Upper lobe of right lung (tissue), 1 donor: ENCODE data around the gene MTARC1. TPM values are rescaled to one million over a fixed set of nuclear protein-coding genes. Genes with fewer than 3 reads are reported as not detected.
A peak's percentile ranks its signal among the peaks of the same experiment; 100 is the strongest.

Experiments
- ATAC-seq: fragments of 200-7000 bp; cut with Tn5 transposase; one replicate; pipeline ENCODE4 v1.9.1; 2020; ENCODE audit warnings: mild to moderate bottlenecking, moderate library complexity
- DNase-seq: peaks from one replicate; pipeline ENCODE4 v3.0.0-alpha.2; 2020
- H3K27ac ChIP-seq: fragments of 200-600 bp; one replicate; pipeline ENCODE4 v1.8.0; 2022
- H3K27me3 ChIP-seq: fragments of 200-600 bp; one replicate; pipeline ENCODE4 v1.8.0; 2022; ENCODE audit warnings: mild to moderate bottlenecking
- H3K36me3 ChIP-seq: fragments of 200-600 bp; one replicate; pipeline ENCODE4 v1.8.0; 2022
- H3K4me1 ChIP-seq: fragments of 200-600 bp; one replicate; pipeline ENCODE4 v1.8.0; 2022
- H3K4me3 ChIP-seq: fragments of 200-600 bp; one replicate; pipeline ENCODE4 v1.8.0; 2022; ENCODE audit warnings: mild to moderate bottlenecking
- H3K9me3 ChIP-seq: fragments of 200-600 bp; one replicate; pipeline ENCODE4 v1.8.0; 2022
- intact Hi-C: fragments of 100-400 bp; cut with DNase I; formaldehyde crosslinking; loops from one replicate; pipeline ENCODE4 v1.11.0; 2022
- total RNA-seq: library from RNA; stranded (reverse); fragmentation: NEBNext Ultra II Directional; extraction: Animal tissue kit (Norgen Biotek cat#: 25700); gene quantifications from one replicate; pipeline ENCODE4 v1.2.1, GENCODE V29; 2021
- TF ChIP-seq, protein P1 (sequence below): fragments of 200-600 bp; IDR thresholded peaks from one replicate; pipeline ENCODE4 v1.8.0; 2022; ENCODE audit warnings: antibody characterized with exemption
- donor health status: DM: no; HTN: yes; CAD: no; lungs with severe emphysema.

MTARC1 gene
- total RNA-seq, 1 donor from 2014 or later: 25.2 TPM

DNA sequence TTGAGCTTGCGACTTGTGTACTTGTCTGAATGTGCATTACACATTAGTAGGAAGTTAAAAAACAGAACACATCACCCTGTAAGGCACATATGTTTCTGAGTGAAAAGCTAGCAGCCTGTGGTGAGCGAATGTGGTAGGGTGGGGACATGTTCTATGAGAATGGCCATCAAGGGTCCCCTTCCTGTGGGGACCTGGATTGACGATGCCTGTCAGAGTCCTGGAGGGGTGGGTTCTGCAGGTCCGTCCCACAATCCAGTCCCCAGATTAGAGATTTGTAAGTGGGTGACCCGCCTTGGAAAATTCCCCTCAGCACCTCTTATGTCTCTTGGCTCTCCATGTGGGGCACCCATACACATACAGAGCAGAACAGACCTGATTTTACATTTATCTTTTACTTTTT, 40.0 kb downstream of the MTARC1 start:
- Histone ChIP-seq H3K36me3 (no peaks in the 10 kb centered on the region), H3K4me1 (peaks cover 13% of the 10 kb centered on the region), H3K27me3 (no peaks in the 10 kb centered on the region), H3K4me3 (no peak overlapping the region), H3K9me3 (no peaks in the 10 kb centered on the region), H3K27ac (no peak overlapping the region)
- TF ChIP-seq, protein P1, sequence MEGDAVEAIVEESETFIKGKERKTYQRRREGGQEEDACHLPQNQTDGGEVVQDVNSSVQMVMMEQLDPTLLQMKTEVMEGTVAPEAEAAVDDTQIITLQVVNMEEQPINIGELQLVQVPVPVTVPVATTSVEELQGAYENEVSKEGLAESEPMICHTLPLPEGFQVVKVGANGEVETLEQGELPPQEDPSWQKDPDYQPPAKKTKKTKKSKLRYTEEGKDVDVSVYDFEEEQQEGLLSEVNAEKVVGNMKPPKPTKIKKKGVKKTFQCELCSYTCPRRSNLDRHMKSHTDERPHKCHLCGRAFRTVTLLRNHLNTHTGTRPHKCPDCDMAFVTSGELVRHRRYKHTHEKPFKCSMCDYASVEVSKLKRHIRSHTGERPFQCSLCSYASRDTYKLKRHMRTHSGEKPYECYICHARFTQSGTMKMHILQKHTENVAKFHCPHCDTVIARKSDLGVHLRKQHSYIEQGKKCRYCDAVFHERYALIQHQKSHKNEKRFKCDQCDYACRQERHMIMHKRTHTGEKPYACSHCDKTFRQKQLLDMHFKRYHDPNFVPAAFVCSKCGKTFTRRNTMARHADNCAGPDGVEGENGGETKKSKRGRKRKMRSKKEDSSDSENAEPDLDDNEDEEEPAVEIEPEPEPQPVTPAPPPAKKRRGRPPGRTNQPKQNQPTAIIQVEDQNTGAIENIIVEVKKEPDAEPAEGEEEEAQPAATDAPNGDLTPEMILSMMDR: no peak
- DNase-seq (no peak), ATAC-seq (no peak)
- intact Hi-C loops: no loop called here

DNA sequence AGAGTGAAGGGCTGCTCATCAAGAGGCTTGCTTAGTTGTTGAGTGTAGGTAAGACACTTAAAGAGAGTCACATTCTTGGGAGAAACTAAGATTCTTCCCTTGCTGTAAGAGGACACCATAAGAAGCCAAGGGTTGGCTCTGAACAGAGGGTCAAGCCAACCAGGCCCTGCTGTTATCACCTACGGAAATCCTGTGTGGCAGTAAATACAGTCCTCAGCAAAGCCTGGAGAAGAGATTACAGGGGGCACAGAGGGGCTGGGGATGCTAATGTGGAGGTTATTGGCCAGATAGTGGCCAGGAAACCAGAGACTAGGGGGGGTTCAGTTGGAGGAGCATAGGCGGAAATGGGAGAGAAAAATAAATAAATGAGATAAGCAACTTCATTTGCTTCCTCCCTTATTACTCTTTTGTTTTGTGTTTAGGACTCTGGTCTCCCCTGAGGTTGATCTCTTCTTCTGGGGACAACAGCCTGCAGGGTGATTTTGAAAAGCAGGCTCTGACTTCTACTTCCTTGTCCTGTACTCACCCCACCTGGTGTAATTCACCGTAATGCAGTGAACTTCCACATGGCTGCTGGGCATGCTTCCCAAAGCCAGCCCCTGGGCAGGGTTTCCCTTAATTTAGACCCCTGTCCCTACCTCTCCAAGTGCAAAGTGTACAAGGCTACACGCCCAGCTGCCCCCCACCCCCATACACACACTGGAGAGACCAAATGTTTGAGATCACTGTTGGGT, 40.9 kb downstream of the MTARC1 start:
- Histone ChIP-seq H3K9me3 (no peaks in the 10 kb centered on the region), H3K4me1 (peaks cover 13% of the 10 kb centered on the region), H3K27me3 (no peaks in the 10 kb centered on the region), H3K27ac (peak overlapping the region; percentile 11), H3K36me3 (no peaks in the 10 kb centered on the region), H3K4me3 (no peak overlapping the region)
- DNase-seq (no peak), ATAC-seq (peak; percentile 40)
- intact Hi-C loops: no loop called here
- TF ChIP-seq, protein P1: no peak

DNA sequence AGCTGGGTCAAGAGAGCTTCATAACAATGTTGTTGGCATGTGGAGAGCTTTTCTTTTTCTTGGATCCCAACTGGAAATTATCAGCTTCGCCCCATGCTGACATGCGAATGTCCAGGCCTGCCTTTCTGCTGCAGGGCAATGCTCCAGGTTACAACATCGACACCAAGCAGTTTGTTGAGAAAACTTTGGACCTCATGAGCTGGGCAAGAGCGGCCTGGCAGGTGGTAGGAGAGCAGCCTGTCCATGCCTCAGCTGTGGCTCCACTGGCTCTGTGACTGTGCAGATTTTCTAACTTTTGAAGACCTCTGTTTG, 41.4 kb downstream of the MTARC1 start:
- H3K36me3 ChIP-seq: no peaks in the 10 kb centered on the region
- ATAC-seq (peak; percentile 46), DNase-seq (no peak)
- TF ChIP-seq, protein P1: no peak
- H3K4me3 ChIP-seq: no peak overlapping the region
- H3K4me1 ChIP-seq: peaks cover 13% of the 10 kb centered on the region
- no peaks in the 10 kb centered on the region for H3K27me3 ChIP-seq
- H3K9me3 ChIP-seq: no peaks in the 10 kb centered on the region
- peak overlapping the region; percentile 11 for H3K27ac ChIP-seq
- intact Hi-C loops: no loop called here

DNA sequence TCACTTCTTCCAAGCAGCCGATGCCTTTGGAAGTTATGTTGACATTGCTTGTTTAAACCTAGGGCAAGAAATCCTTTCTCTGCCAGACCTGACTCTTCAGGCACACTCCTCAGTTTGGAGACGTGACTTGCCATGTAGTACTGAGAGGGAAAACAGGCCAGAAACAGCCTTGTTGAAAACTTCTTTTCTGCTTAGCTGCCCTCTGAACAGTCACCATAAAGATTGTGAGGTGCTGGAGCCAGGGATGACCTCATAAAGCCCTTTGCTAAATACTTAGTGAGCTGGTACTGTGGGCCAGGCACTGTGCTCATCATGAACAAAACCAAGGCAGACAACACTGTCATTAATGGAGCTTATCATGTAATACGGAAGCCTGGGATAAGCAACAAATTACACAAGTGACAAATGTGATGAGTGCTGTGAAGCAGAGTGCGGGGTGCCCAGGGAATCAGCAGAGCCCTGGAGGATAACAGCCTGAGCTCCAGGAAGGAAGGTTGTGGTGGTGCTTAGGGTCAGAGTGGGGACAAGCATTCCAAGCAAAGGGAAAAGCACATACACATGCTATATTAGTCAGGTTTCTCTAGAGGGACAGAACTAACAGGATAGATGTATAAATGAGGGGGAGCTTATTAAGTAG, 42.4 kb downstream of the MTARC1 start:
- Histone ChIP-seq H3K4me3 (no peak overlapping the region), H3K27me3 (no peaks in the 10 kb centered on the region), H3K4me1 (peaks cover 13% of the 10 kb centered on the region), H3K36me3 (no peaks in the 10 kb centered on the region), H3K27ac (no peak overlapping the region), H3K9me3 (no peaks in the 10 kb centered on the region)
- no peak for DNase-seq
- intact Hi-C loops: no loop called here
- TF ChIP-seq, protein P1: no peak
- no peak for ATAC-seq

DNA sequence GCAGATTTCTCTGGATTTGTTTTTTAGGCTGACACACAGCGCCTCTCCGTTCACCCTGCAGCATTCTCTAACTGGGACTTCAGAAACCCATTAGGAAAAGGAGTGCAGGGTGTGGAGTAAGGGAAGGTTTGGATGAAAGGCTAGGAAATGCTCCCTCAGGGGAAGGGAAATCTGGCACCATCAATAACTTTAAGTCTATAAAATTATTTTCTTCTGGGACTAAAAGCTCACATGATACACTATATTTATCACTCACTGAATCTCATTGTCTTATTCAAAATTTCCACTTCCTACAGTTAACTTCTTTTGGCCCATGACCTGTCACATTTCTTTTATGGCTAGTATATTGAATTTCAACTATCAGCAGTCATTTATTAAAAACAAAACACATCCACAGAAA, 46.7 kb downstream of the MTARC1 start:
- intact Hi-C loops: no loop called here
- Histone ChIP-seq H3K4me1 (peaks cover 7% of the 10 kb centered on the region), H3K4me3 (no peak overlapping the region), H3K27ac (no peak overlapping the region), H3K27me3 (no peaks in the 10 kb centered on the region), H3K9me3 (no peaks in the 10 kb centered on the region), H3K36me3 (no peaks in the 10 kb centered on the region)
- TF ChIP-seq, protein P1: no peak
- ATAC-seq (no peak), DNase-seq (no peak)
